Inflammatory macrophage (primary cell): Measurements from ENCODE around the gene HOMER3.

Experiments
- DNase-seq, 2 donors: peaks; one replicate each; pipeline ENCODE4 v3.0.0-alpha.2; 2020 to 2022
- total RNA-seq, 18 experiments: gene quantifications; one replicate each; lab custom pipeline; 2026; ENCODE audit warnings: mixed read lengths in 6 of 18, inconsistent platforms in 2 of 18; lab: John Stamatoyannopoulos, UW

HOMER3 gene
- total RNA-seq = 3.7 to 22.8 (median 10.5) reads per million in 18 experiments

- DNase-seq = peak; percentile 55 to 71
Measured at GRCh38 chr19:18940769-18941627, at the start of gene HOMER3. Gene HOMER3, minus strand, starts transcription at chr19:18941217. Its CDS starts 2,235 bp downstream, at chr19:18938982.

DNA sequence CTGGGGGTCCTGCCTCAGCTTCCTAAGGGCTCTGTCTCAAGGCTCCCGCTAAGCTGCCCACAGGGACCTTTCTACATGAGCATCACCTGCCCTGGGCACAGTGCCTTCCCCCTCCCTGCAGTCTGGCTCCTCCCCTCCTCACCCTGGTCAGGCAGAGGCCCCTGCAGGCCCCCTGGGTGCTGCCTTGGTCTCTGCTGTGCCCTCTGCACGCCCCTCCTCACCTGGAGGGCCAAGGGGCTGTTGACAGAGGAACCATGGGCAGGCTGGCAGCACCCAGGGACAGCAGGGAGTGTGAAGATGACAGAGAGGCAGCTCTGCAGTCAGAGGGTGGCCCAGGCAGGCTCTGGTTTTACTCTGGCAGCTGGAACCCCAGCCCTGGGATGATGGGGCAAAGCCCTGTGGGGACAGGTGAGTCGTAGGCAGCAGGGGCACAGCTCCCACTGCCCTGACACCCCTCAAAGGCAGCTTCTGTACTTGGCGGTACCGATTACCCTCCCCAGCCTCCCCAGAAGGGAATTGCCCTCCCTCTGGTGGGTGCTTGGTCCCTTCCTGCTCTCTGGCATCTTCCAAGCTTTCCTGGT lies 49.2 kb upstream of the HOMER3 start:
- DNase-seq = no peak

DNA sequence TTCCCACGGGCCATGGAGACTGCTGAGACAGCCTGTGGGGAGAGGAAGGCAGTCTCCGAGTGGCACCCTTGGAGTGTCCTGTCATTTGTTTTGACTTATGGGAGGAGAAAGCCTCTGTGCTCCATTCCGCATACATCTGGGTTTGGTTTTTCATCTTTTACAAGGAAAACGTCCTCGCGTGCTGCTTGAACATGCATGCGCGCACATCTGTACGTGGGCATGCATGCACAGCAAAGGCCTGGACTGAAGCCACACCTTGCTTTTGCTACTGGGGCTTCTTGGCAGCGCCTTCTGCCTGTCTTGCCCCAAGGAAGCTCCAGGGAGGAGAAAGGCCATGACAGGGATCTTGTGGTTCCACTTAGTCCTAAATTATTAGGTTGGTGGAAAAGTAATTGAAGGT lies 48.3 kb upstream of the HOMER3 start:
- DNase-seq = no peak

DNA sequence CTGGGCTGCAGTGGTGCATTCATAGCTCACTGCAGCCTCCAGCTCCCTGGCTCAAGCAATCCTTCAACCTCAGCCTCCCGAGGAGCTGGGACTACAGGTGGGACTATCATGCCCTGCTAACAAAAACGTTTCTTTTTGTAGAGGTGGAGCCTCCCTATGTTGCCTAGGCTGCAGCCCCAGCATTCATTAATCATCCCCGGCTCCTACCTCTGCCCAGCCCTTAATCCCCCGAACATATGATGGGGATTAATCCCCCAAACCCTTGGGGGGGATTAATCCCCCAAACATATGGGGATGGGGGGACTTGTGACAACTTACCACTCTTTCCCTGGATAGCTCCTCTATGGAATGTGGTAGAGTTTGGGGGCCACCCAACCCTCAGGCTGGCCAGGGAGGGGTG lies 46.4 kb upstream of the HOMER3 start:
- no peak for DNase-seq

DNA sequence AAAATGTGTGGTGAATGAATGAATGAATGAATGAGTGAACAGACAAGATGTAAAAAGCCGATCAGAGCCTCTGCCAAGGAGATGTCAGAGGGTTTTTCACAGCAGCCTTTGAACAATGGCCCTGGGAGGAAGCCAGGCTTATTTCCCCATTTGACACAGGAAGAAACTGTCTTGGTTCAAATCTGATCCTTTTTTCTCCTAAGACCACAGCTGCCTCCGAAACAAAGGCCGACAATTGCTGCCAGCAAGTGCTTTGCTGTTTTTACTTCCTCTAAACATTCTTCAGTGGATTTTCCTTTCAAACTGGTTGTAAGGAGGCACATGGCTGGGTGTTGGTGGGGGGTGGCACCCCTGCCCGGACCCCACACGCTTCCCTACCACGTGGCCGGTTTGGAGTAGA lies 44.2 kb upstream of the HOMER3 start:
- peak; percentile 80 to 82 for DNase-seq

DNA sequence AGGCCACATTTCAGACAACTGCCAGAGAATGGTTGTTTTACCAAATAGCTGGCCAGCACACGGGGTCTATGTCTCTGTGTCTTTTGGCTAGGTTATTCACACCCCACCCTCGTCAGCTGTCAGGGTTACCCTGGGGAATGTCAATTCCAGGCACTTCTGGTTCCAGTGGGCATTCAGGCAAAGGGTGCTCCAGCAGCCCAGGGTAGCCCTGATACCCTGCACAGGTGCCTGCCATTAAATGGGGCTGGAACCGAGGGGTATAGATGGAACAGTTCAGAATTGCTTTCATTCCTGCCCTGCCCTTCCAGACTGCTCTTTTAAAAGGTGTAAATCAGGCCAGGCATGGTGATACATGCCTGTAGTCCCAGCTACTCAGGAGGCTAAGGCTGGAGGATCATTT lies 43.2 kb upstream of the HOMER3 start:
- DNase-seq = no peak

DNA sequence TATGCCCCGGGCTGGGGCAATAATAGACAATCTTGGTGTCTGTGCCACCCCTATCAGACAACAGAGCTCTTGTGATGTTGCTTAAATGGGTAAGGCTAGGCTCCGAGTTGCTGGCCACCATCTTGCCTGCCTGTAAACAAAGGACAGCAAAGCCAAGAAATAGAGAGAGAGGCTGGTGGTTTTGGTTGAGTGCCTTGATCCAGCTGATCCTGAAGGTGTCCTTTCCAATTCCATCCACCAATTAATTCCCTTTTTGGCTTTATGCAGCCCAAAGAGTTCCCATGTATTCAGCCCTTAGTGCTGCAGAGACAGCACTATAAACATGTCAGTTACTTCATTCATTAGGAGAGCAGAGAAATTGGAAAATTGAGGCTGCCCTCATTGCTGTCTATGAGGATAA lies 41.7 kb upstream of the HOMER3 start:
- no peak for DNase-seq

- DNase-seq = no peak
Measured at GRCh38 chr19:18980432-18981020, 39.5 kb upstream of the HOMER3 start.

GRCh38 chr19:18978616-18979015 lies 37.6 kb upstream of the HOMER3 start:
- DNase-seq = no peak

- DNase-seq = no peak
Measured at GRCh38 chr19:18975869-18976268, 34.9 kb upstream of the HOMER3 start.

DNA sequence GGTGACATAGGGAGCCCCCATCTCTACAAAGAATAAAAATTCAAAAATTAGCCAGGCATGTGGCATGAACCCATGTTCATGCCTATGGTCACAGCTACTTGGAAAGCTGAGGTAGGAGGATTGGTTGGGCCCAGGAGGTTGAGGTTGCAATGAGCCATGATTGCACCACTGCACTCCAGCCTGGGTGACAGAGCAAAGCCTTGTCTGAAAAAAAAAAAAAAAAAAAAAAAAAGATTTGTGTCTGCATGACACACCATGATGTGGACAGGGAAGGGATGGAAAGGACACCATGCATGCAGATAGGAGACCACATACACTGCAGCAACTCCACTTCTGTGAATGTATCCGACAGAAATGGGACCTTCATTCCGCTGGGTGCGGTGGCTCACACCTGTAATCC lies 34.0 kb upstream of the HOMER3 start:
- DNase-seq = peak; percentile 52 to 68

GRCh38 chr19:18972851-18973250 lies 31.8 kb upstream of the HOMER3 start:
- peak in 1 of 2 donors; percentile 15 for DNase-seq

GRCh38 chr19:18972301-18972811 lies 31.3 kb upstream of the HOMER3 start:
- DNase-seq = peak; percentile 74 to 80

DNA sequence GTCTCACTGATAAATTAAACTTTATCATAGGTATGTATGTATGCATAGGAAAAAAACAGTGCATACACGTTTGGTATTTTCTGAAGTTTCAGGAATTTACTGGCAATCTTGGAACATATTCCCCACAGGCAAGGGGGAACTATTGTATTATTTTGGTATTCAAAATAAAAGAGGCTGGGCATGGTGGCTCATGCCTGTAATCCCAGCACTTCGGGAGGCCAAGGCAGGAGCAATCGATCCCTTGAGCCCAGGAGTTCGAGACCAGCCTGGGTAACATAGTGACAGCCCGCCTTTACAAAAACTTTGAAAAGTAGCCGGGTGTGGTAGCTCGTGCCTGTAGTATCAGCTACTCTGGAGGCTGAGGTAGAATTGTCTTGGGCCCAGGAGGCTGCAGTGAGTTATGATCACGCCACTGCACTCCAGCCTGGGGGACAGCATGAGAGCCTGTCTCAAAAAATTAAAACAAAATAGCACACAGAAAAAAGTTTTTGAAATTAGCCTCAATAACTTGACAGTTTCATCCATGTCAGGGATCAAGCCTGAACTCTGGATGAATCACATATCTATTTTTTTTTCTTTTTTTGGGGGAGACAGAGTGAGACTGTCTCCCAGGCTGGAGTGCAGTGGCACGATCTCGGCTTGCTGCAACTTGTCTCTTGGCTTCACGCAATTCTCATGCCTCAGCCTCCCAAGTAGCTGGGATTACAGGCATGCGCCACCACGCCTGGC lies 29.1 kb upstream of the HOMER3 start:
- no peak for DNase-seq

DNA sequence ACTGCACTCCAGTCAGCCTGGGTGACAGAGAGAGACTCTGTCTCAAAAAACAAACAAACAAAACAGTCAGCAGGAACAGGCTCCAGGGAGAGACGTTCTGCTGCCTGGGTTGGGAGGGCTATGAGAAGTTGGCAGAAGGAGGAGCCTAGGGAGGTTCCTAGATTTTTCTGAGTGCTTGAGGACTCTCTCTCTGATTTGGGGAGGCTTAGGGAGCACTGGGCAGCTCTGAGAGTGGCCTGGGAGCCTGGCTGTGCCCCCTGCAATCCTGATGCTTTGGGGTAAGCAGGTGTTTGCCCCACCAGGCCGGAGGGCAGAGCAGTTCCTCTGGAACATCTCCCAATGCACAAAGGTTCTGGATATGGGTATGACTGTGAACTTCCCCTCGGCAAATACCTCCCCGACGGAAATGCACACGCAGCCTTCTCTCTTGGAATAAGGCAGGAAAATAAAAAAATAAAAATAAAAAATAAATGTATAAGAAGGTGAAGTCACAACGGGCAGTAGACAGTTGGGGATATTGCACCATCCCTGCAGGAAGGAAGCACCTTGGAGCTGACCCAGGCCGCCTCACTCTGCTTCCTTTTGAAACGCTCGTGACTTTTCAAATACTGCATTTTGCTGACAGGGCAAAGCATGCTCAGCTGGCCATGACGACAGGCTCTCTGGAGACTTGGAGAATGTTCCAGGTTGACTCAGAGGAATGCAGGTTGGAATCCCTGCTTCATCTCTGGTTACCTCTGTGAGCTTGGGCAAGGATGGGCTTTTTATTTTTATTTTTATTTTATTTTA lies 26.5 kb upstream of the HOMER3 start:
- DNase-seq = peak; percentile 85

- peak; percentile 15 to 18 for DNase-seq
Measured at GRCh38 chr19:18966307-18966706, 25.3 kb upstream of the HOMER3 start.

DNA sequence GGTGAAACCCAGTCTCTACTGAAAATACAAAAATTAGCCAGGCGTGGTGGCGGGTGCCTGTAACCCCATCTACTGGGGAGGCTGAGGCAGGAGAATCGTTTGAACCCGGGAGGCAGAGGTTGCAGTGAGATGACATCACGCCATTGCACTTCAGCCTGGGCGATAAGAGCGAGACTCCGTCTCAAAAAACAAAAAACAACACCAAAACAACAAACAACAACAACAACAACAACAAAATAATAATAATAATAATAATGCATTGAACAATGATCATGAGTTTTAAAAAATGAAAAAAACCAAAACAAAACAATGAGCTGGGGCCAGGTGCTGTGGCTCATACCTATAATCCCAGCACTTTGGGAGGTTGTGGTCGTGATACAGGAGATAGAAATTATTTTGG lies 23.1 kb upstream of the HOMER3 start:
- DNase-seq = no peak

DNA sequence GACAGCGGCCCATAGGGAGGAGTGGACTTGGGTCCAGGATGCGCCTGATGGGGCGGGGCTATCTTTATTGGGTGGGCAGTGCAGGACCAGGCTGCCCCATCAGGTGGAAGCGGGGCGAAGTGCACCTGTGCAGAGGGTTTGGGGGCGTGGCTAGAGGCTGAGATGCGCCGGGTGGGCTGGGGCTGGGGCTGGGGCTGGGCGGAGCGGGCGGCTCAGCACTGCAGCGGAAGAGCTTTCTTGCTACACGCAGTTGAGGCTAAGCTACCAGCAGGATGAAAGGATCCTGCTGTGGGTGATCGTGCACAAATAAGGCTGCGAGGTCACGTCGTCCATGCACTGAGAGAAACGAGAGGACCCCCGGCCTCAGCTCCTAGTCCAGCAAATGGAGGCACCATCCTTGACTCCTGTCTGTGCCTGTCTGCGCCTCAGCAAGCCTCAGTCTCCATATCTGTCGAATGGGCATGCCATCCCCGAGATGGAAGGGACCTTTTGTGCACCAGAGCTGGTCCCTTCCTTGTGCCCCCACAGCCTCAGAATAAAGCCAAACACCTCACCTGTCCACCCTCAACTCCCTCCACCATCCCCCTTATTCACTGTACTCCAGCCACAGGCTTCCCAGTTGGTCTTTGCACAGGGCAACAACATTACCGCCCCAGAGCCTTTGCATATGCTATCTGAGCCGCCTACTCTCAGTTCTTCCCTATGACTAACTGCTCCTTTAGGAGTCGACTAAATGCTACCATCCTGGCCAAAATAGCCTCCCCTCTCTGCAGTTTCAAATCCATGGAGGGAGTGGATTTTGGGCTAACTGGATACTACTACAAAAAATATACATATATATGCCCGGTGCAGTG lies 21.0 kb upstream of the HOMER3 start:
- DNase-seq = no peak

DNA sequence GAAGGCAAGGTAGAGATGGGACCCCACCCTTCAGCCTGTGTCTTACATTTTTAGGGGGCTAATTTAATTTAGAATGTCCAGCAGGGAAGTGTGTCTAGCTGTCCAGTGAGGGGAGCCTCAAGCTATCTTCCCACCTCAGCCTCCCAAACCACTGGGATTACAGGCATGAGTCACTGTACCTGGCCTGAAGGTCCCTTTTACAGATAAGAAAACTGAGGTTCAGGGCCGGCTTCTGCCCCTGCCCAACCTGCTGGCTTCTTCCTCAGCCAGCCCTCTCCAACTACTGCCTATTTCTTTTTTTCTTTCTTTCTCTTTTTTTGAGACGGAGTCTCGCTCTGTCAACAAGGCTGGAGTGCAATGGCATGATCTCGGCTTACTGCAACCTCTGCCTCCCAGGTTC lies 19.4 kb upstream of the HOMER3 start:
- DNase-seq = no peak

DNA sequence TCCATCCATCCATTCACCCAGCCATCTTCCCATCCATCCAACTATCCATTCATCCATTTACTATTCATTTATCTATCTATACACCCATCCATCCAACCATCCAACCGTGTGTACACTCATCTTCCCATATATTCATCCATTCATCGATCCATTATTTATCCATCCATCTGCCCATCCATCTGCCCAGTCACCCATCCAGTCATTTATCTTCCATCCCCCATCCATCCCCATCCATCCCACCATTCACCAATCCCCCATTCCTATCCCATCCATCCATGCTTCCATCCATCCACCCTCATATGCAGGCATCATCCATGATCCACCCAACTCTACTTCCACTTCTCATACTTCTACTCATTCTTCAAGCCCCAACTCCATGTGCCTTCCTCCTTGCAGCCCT lies 14.0 kb upstream of the HOMER3 start:
- no peak for DNase-seq

DNA sequence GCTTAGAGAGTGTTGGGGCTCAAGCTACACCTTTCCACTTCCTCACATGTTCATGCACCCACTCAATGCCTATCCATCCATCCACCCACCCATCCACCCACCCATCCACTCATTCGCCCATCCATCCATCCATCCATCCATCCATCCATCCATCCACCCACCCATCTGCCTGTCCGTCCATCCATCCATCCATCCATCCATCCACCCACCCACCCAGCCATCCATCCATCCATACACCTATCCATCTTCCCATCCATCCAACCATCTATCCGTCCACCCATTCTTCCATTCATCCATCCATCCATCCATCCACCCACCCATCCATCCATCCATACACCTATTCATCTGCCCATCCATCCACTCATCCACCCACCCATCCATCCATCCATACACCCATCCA lies 13.1 kb upstream of the HOMER3 start:
- no peak for DNase-seq
